Measurements from ENCODE around the gene NEDD4. TPM values are rescaled to one million over a fixed set of nuclear protein-coding genes. Genes with fewer than 3 reads are reported as not detected.
"Not testable (repeated sequence)": the region's sequence is repeated elsewhere in the genome, so short reads cannot be mapped to it uniquely, and the experiment has no call there.

Gene NEDD4
- total RNA-seq, 1 donor from 2014 or later = 25.1 TPM

- intact Hi-C loops (cut with DNase I) = no loop called here
- no peak for DNase-seq (ENCODE audit: low spot score)
- no peak for ATAC-seq
Observed at GRCh38 chr15:56016281-56016680, 22.9 kb upstream of the NEDD4 start.

- no peak for DNase-seq (ENCODE audit: low spot score)
- no peak for ATAC-seq
- intact Hi-C loops (cut with DNase I) = no loop called here
Observed at GRCh38 chr15:56014677-56015076, 21.3 kb upstream of the NEDD4 start.

GRCh38 chr15:56007053-56007452 lies 13.6 kb upstream of the NEDD4 start:
- ATAC-seq; intact Hi-C loops (cut with DNase I); DNase-seq (ENCODE audit: low spot score): not testable (repeated sequence)

- DNase-seq (ENCODE audit: low spot score); ATAC-seq; intact Hi-C loops (cut with DNase I): not testable (repeated sequence)
Observed at GRCh38 chr15:56006371-56006770, 13.0 kb upstream of the NEDD4 start.

- ATAC-seq; intact Hi-C loops (cut with DNase I); DNase-seq (ENCODE audit: low spot score): not testable (repeated sequence)
Observed at GRCh38 chr15:56004281-56004680, 10.9 kb upstream of the NEDD4 start.

GRCh38 chr15:56003777-56004176 lies 10.4 kb upstream of the NEDD4 start:
- DNase-seq (ENCODE audit: low spot score); ATAC-seq; intact Hi-C loops (cut with DNase I): not testable (repeated sequence)

- ATAC-seq; DNase-seq (ENCODE audit: low spot score); intact Hi-C loops (cut with DNase I): not testable (repeated sequence)
Observed at GRCh38 chr15:56003277-56003676, 9.9 kb upstream of the NEDD4 start.

GRCh38 chr15:56001471-56002078 lies 8.2 kb upstream of the NEDD4 start:
- intact Hi-C loops (cut with DNase I) = no loop called here
- ATAC-seq (no peak), DNase-seq (ENCODE audit: low spot score) (no peak)

GRCh38 chr15:55999658-56000057 lies 6.2 kb upstream of the NEDD4 start:
- no peak for ATAC-seq
- intact Hi-C loops (cut with DNase I) = no loop called here
- no peak for DNase-seq (ENCODE audit: low spot score)

GRCh38 chr15:55998478-55998877 lies 5.1 kb upstream of the NEDD4 start:
- ATAC-seq (no peak), DNase-seq (ENCODE audit: low spot score) (no peak)
- intact Hi-C loops (cut with DNase I) = no loop called here

GRCh38 chr15:55993804-55994560 lies 570 bp upstream of the NEDD4 start:
- intact Hi-C loops (cut with DNase I) = no loop called here
- ATAC-seq = peak; percentile 6

GRCh38 chr15:55992769-55993110 lies 672 bp downstream of the NEDD4 start:
- DNase-seq (ENCODE audit: low spot score) (no peak), ATAC-seq (no peak)
- intact Hi-C loops (cut with DNase I) = no loop called here

More at GRCh38 chr15:55993804-55994560, 570 bp upstream of the NEDD4 start:
- no peak for DNase-seq (ENCODE audit: low spot score)

- ATAC-seq (no peak), DNase-seq (ENCODE audit: low spot score) (no peak)
- intact Hi-C loops (cut with DNase I) = no loop called here
Observed at GRCh38 chr15:55991802-55992768, 1.3 kb downstream of the NEDD4 start.

GRCh38 chr15:55990998-55991397 lies 2.4 kb downstream of the NEDD4 start:
- no peak for ATAC-seq
- intact Hi-C loops (cut with DNase I) = no loop called here
- DNase-seq (ENCODE audit: low spot score) = no peak

GRCh38 chr15:55990516-55990915 lies 2.9 kb downstream of the NEDD4 start:
- intact Hi-C loops (cut with DNase I) = no loop called here
- ATAC-seq = no peak
- no peak for DNase-seq (ENCODE audit: low spot score)

GRCh38 chr15:55989383-55989782 lies 4.0 kb downstream of the NEDD4 start:
- intact Hi-C loops (cut with DNase I) = no loop called here
- ATAC-seq = no peak
- DNase-seq (ENCODE audit: low spot score) = no peak

GRCh38 chr15:55981582-55982249 lies 11.7 kb downstream of the NEDD4 start:
- intact Hi-C loops (cut with DNase I) = no loop called here
- ATAC-seq = no peak

GRCh38 chr15:55980511-55980910 lies 12.9 kb downstream of the NEDD4 start:
- intact Hi-C loops (cut with DNase I) = no loop called here
- ATAC-seq (no peak), DNase-seq (ENCODE audit: low spot score) (no peak)

More at GRCh38 chr15:55981582-55982249, 11.7 kb downstream of the NEDD4 start:
- DNase-seq (ENCODE audit: low spot score) = no peak

- intact Hi-C loops (cut with DNase I) = no loop called here
- DNase-seq (ENCODE audit: low spot score) (no peak), ATAC-seq (no peak)
Observed at GRCh38 chr15:55977231-55977630, 16.2 kb downstream of the NEDD4 start.
